Esophagus muscularis mucosa (tissue), 4 donors: ENCODE measurements around the gene RBM14. TPM values are rescaled to one million over a fixed set of nuclear protein-coding genes. Genes with fewer than 3 reads are reported as not detected.

Source experiments
- DNase-seq: peaks from one replicate; pipeline ENCODE4 v3.0.0-alpha.2; 2017; ENCODE audit errors: extremely low spot score
- H3K27ac ChIP-seq, 4 donors: fragments of 200-600 bp; sonication (generic); replicated peaks in 1 of 4; 1 replicate in 3 of 4; 2 replicates in 1 of 4; pipeline ENCODE4 v1.5.1; 2016 to 2019; ENCODE audit warnings: mild to moderate bottlenecking in 1 of 4
- H3K27me3 ChIP-seq, 4 donors: fragments of 200-600 bp; sonication (generic); one replicate each; pipeline versions ENCODE4 v1.5.1 to v1.6.0; 2016 to 2019
- H3K36me3 ChIP-seq, 4 donors: fragments of 200-600 bp; sonication (generic); one replicate each; pipeline ENCODE4 v1.5.1; 2016 to 2019
- H3K4me1 ChIP-seq, 4 donors: fragments of 200-600 bp; sonication (generic); one replicate each; pipeline ENCODE4 v1.5.1; 2016 to 2019
- H3K4me3 ChIP-seq, 4 donors: fragments of 200-600 bp; sonication (generic); 1 replicate in 2 of 4; 2 replicates in 2 of 4; pipeline ENCODE4 v1.5.1; 2016 to 2019; ENCODE audit warnings: mild to moderate bottlenecking in 4 of 4, moderate library complexity in 1 of 4
- H3K9me3 ChIP-seq, 4 donors: fragments of 200-600 bp; sonication (generic); 1 replicate in 3 of 4; 2 replicates in 1 of 4; pipeline ENCODE4 v1.5.1; 2016 to 2019
- EP300 ChIP-seq: sonication (generic); formaldehyde crosslinking; IDR thresholded peaks from one replicate; pipeline ENCODE4 v1.6.1; 2017; ENCODE audit warnings: antibody characterized with exemption
- POLR2A ChIP-seq: fragments of 450-650 bp; IDR thresholded peaks from one replicate; pipeline ENCODE4 v1.6.1; 2017; ENCODE audit warnings: antibody characterized with exemption, moderate library complexity, mild to moderate bottlenecking, low read depth
- POLR2AphosphoS5 ChIP-seq, 2 donors: sonication (generic); formaldehyde crosslinking; IDR thresholded peaks; one replicate each; pipeline ENCODE4 v1.6.1; 2017; ENCODE audit warnings: antibody characterized with exemption in 2 of 2
- WGBS: methylation state at CpG from one replicate; pipeline ENCODE4 v1.1.5; 2018; 5-methylcytosine and 5-hydroxymethylcytosine counted together
- intact Hi-C: fragments of 100-400 bp; cut with DNase I; formaldehyde crosslinking; loops from one replicate; pipeline ENCODE4 v1.15.1; 2023
- total RNA-seq, 4 donors: library from RNA; depleted of rRNA; stranded (reverse); fragments of >200 nt; gene quantifications; one replicate each; pipeline versions ENCODE4 v1.1.0 to v1.2.1, GENCODE V29; 2016
- TF ChIP-seq, protein P1 (sequence below), 3 experiments: fragments of 200-600 bp in 2 of 3; fragments of 450-650 bp in 1 of 3; sonication (generic) in 2 of 3; IDR thresholded peaks; one replicate each; pipeline ENCODE4 v1.5.1; 2017 to 2019; ENCODE audit warnings: antibody characterized with exemption in 3 of 3, mild to moderate bottlenecking in 2 of 3, moderate library complexity in 1 of 3

Gene RBM14
- total RNA-seq, 4 donors from 2014 or later, result 30.5 to 41.7 (median 34.9) TPM

DNA sequence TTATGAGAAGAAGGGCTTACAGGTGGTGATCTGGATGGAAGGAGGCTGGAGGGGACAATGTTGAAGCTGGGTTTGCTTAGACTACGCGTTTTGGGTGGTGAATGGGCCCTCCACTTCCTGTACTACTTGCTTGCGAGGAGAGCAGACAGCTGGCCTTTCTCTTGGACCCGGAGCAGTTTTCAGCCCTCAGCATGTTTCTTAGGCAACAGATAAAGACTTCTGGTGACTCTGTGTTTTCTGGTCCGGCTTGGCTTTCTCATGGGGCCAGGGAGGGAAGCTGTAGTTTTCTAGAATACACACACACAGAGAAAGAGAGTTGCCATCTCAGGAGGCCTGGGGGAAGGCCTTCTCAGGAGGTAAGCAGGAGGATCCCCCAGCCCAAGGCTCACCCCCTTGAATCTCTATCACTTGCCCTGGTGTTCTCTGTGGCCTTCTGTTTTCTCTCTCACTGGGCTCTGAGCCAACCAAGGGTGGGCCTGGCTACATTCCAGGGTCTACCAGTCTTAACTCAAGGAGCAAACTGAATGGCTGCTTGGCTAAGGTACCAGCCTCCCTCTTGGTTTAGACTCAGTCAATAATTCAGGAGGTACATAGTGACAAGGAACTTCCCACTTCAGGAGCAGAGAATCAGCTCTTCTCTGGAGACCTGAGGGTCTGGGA lies 21.1 kb upstream of the RBM14 start:
- TF ChIP-seq EP300 (no peak), POLR2AphosphoS5 (IDR thresholded peaks at IDR 0.05) (no peak), POLR2A (no peak)
- TF ChIP-seq, protein P1, sequence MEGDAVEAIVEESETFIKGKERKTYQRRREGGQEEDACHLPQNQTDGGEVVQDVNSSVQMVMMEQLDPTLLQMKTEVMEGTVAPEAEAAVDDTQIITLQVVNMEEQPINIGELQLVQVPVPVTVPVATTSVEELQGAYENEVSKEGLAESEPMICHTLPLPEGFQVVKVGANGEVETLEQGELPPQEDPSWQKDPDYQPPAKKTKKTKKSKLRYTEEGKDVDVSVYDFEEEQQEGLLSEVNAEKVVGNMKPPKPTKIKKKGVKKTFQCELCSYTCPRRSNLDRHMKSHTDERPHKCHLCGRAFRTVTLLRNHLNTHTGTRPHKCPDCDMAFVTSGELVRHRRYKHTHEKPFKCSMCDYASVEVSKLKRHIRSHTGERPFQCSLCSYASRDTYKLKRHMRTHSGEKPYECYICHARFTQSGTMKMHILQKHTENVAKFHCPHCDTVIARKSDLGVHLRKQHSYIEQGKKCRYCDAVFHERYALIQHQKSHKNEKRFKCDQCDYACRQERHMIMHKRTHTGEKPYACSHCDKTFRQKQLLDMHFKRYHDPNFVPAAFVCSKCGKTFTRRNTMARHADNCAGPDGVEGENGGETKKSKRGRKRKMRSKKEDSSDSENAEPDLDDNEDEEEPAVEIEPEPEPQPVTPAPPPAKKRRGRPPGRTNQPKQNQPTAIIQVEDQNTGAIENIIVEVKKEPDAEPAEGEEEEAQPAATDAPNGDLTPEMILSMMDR (IDR thresholded peaks at IDR 0.05), result no peak
- DNase-seq, result no peak
- H3K27me3 ChIP-seq, result no peaks in the 10 kb centered on the region
- peak overlapping the region; percentile 53 to 71 (median 57) for H3K27ac ChIP-seq
- no peak overlapping the region for H3K4me3 ChIP-seq
- 55% methylated on average over 4 of the region's 5 CpGs for WGBS
- no peaks in the 10 kb centered on the region for H3K9me3 ChIP-seq
- peaks cover 4 to 17% (median 15%) of the 10 kb centered on the region in 4 donors for H3K36me3 ChIP-seq
- H3K4me1 ChIP-seq, result peaks cover 26 to 52% (median 39%) of the 10 kb centered on the region in 4 donors
- intact Hi-C loops, result no loop called here

DNA sequence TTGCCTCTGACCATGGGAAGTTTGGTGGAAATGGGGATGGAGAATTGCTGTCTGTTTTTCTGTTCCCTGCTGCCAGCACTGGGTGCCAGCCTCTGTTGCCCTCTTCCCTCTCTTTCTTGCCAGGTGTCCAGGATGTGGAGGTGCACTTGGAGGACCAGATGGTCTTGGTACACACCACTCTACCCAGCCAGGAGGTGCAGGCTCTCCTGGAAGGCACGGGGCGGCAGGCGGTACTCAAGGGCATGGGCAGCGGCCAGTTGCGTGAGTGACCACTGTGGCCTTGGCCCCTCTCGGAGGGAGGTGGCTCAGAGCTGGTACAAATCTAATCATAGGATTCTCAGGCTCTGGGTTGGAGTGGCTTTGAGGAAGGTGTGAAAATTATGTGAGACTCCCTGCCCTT lies 17.4 kb upstream of the RBM14 start:
- H3K4me1 ChIP-seq, result peaks cover 26 to 53% (median 37%) of the 10 kb centered on the region in 4 donors
- DNase-seq, result no peak
- intact Hi-C loops, result no loop called here
- H3K36me3 ChIP-seq, result peaks cover 7 to 32% (median 24%) of the 10 kb centered on the region in 4 donors
- H3K27me3 ChIP-seq, result no peaks in the 10 kb centered on the region
- no peak overlapping the region for H3K27ac ChIP-seq
- H3K9me3 ChIP-seq, result no peaks in the 10 kb centered on the region
- WGBS, result 100% methylated on average over 6 of the region's 6 CpGs
- TF ChIP-seq POLR2AphosphoS5 (IDR thresholded peaks at IDR 0.05), result no peak
- no peak for TF ChIP-seq POLR2A
- TF ChIP-seq, protein P1 (IDR thresholded peaks at IDR 0.05), result no peak
- TF ChIP-seq EP300, result no peak
- H3K4me3 ChIP-seq, result no peak overlapping the region

DNA sequence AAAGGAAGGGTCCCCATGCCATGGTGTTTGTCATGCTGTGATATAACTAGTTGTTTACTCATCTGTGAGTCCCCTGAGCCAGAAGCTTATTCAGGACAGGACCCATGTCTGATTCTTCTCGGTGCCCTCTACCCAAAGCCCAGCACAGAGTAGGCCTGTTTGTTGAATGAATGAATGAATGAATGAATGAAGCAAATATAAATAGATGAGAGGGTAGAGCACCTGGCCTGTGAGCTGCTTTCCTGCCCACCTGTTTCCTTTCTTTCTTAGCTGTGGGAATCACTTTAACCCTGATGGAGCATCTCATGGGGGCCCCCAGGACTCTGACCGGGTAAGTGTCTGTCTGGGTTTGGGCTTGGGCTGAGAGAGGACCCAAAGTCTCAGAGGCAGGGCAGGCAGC lies 16.2 kb upstream of the RBM14 start:
- Histone ChIP-seq H3K4me3 (no peak overlapping the region), H3K27me3 (no peaks in the 10 kb centered on the region), H3K9me3 (no peaks in the 10 kb centered on the region), H3K36me3 (peaks cover 10 to 44% (median 35%) of the 10 kb centered on the region in 4 donors), H3K4me1 (peaks cover 17 to 41% (median 25%) of the 10 kb centered on the region in 4 donors), H3K27ac (no peak overlapping the region)
- no peak for DNase-seq
- WGBS, result 92% methylated on average over 2 of the region's 2 CpGs
- TF ChIP-seq POLR2A, result no peak
- TF ChIP-seq, protein P1 (IDR thresholded peaks at IDR 0.05), result no peak
- TF ChIP-seq EP300, result no peak
- no peak for TF ChIP-seq POLR2AphosphoS5 (IDR thresholded peaks at IDR 0.05)
- intact Hi-C loops, result no loop called here

DNA sequence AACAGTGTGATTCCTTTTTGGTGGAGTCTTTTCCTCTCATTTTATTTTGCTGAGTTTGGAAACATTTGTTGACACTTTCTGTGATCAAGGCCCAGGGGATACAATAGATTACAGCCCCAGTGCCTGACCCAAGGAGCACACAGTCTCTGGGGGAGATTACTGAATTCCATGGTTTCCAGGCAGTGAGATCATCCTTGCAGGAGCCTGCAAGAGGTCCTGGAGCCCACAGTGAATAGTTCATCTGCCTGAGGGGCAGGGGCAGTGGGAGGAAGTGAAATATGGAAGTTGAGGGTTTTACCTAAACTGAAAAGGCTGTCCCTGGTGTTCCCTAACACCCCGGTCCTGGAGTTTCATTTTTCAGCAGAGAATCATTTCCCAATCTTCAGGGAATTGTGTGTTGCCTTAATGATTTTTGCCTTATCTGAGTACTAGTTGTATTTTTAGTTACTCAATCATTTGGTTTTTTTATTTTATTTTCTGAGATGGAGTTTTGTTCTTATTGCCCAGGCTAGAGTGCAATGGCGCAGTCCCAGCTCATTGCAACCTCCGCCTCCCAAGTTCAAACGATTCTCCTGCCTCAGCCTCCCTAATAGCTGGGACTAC lies 15.7 kb upstream of the RBM14 start:
- H3K27ac ChIP-seq, result no peak overlapping the region
- 92% methylated on average over 4 of the region's 4 CpGs for WGBS

More for the DNA sequence above, 15.7 kb upstream of the RBM14 start:
- Histone ChIP-seq H3K4me3 (no peak overlapping the region), H3K9me3 (no peaks in the 10 kb centered on the region), H3K27me3 (no peaks in the 10 kb centered on the region), H3K36me3 (peaks cover 16 to 49% (median 40%) of the 10 kb centered on the region in 4 donors), H3K4me1 (peaks cover 14 to 36% (median 20%) of the 10 kb centered on the region in 4 donors)
- no peak for DNase-seq
- TF ChIP-seq, protein P1 (IDR thresholded peaks at IDR 0.05), result no peak
- no peak for TF ChIP-seq POLR2A
- TF ChIP-seq POLR2AphosphoS5 (IDR thresholded peaks at IDR 0.05), result no peak
- TF ChIP-seq EP300, result no peak
- intact Hi-C loops, result no loop called here
